Liver (tissue), 3 donors: ENCODE data around the gene PIP4K2A.

Experiments used
- RAD21 ChIP-seq, 2 donors: IDR thresholded peaks; 2 replicates each; pipeline ENCODE4 v1.6.1; 2016; ENCODE audit warnings: antibody characterized with exemption in 2 of 2, mild to moderate bottlenecking in 2 of 2
- TAF1 ChIP-seq: conservative IDR thresholded peaks from 2 replicates; pipeline ENCODE4 v1.6.1; 2016; ENCODE audit warnings: antibody characterized with exemption, mild to moderate bottlenecking
- TF ChIP-seq, protein P1 (sequence below): fragments of 150-350 bp; IDR thresholded peaks from 2 replicates; pipeline ENCODE4 v1.5.1; 2017; ENCODE audit warnings: improper control_type of control experiment, low read depth, low read length; ENCODE audit not compliant: missing input control
- donor health status: healthy.
- donor health status: healthy.

DNA sequence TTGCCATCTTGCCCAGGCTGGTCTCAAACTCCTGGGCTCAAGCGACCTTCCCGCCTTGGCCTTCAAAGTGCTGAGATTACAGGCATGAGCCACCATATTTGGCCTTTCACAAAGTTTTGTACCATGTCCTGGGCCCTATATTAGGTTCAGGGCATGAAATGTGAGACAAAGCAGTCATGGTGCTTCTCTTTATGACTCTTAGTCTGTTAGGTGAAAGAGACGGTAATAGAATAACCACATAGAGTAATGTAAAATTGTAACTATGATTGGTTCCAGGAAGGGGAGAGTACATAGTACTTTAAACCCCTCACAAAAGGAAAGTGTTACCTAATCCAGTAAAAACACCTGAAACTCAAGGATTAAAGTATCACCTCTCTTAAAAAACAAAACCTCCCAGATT, 224.4 kb downstream of the PIP4K2A start:
- TF ChIP-seq, protein P1, sequence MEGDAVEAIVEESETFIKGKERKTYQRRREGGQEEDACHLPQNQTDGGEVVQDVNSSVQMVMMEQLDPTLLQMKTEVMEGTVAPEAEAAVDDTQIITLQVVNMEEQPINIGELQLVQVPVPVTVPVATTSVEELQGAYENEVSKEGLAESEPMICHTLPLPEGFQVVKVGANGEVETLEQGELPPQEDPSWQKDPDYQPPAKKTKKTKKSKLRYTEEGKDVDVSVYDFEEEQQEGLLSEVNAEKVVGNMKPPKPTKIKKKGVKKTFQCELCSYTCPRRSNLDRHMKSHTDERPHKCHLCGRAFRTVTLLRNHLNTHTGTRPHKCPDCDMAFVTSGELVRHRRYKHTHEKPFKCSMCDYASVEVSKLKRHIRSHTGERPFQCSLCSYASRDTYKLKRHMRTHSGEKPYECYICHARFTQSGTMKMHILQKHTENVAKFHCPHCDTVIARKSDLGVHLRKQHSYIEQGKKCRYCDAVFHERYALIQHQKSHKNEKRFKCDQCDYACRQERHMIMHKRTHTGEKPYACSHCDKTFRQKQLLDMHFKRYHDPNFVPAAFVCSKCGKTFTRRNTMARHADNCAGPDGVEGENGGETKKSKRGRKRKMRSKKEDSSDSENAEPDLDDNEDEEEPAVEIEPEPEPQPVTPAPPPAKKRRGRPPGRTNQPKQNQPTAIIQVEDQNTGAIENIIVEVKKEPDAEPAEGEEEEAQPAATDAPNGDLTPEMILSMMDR = no peak
- TF ChIP-seq RAD21 (IDR thresholded peaks at IDR 0.05) = no peak
- no peak for TF ChIP-seq TAF1
